ENCODE results near the gene FUT8.

FUT8 gene

GRCh38 chr14:65788876-65789275 is 376.3 kb downstream of the FUT8 start:
- no peak for DNase-seq

GRCh38 chr14:65789363-65789762 is 376.8 kb downstream of the FUT8 start:
- no peak for DNase-seq

GRCh38 chr14:65790172-65790815 is 377.8 kb downstream of the FUT8 start:
- no peak for DNase-seq

- DNase-seq: no peak
Observed at GRCh38 chr14:65791191-65791981, 378.9 kb downstream of the FUT8 start.

- DNase-seq: no peak
Observed at GRCh38 chr14:65792208-65792905, 379.8 kb downstream of the FUT8 start.

All from activated naive CD4-positive, alpha-beta T cell treated with anti-CD3 and anti-CD28 coated beads, Interleukin-2, amount 50 U/mL, for 16 hours (primary cell).